GM23248 (cell line): Measurements from ENCODE around the gene DKK3.

ENCODE experiments used
- EZH2 ChIP-seq: fragments of 200-600 bp; sonication (generic); IDR thresholded peaks from 2 replicates; pipeline ENCODE4 v1.6.1; 2018; ENCODE audit warnings: antibody characterized with exemption, mild to moderate bottlenecking; ENCODE audit not compliant: insufficient read depth, poor library complexity, severe bottlenecking
- EZH2phosphoT487 ChIP-seq: fragments of 200-600 bp; sonication (generic); IDR thresholded peaks from 2 replicates; pipeline ENCODE4 v1.6.1; 2018; ENCODE audit warnings: antibody characterized with exemption, moderate library complexity, mild to moderate bottlenecking, low read depth; ENCODE audit not compliant: insufficient read depth

GRCh38 chr11:11993839-11994238 lies 14.6 kb downstream of the DKK3 start:
- TF ChIP-seq EZH2, result no peak
- TF ChIP-seq EZH2phosphoT487, result no peak
